Measurements from ENCODE around the gene DUSP16. TPM values are rescaled to one million over a fixed set of nuclear protein-coding genes. Genes with fewer than 3 reads are reported as not detected.

The DUSP16 gene
- total and polyA plus RNA-seq, 2 of the 8 experiments (the other 6 are each of a cell fraction or from before 2014, with no cell fraction given) = 31.6 to 55.9 TPM

GRCh38 chr12:12599750-12600643, 37.3 kb upstream of the DUSP16 start (continued):
- TF ChIP-seq ZNF274 (IDR thresholded peaks at IDR 0.05; ENCODE audit: borderline replicate concordance, extremely low read depth, low read length) = no peak
- no peak for TF ChIP-seq MAFK (IDR thresholded peaks at IDR 0.05; ENCODE audit: low read depth, low read length)
- no peak for TF ChIP-seq CHD1 (IDR thresholded peaks at IDR 0.05; ENCODE audit: low read depth, low read length)
- TF ChIP-seq KDM1A (IDR thresholded peaks at IDR 0.05; ENCODE audit: borderline replicate concordance, low read length) = no peak
